ENCODE data around the gene CD22. TPM values are rescaled to one million over a fixed set of nuclear protein-coding genes. Genes with fewer than 3 reads are reported as not detected.

Gene CD22
- total and polyA plus RNA-seq, 10 of the 15 experiments (the other 5 are each of a cell fraction or from before 2014, with no cell fraction given) = 23.0 to 344 (median 181) TPM

- ATAC-seq (no peak), DNase-seq (ENCODE audit: low read depth, low spot score) (no peak), FAIRE-seq (no peak)
- H3K9ac ChIP-seq (ENCODE audit: control insufficient read depth, insufficient read depth, low read length) = no peak overlapping the region
- peaks cover 26% of the 10 kb centered on the region for H3K4me1 ChIP-seq (ENCODE audit: control insufficient read depth, insufficient read depth, low read length)
- H4K20me1 ChIP-seq (ENCODE audit: control insufficient read depth, insufficient read depth) = no peaks in the 10 kb centered on the region
- H2AFZ ChIP-seq (ENCODE audit: control insufficient read depth, low read depth, low read length) = no peak overlapping the region
- in situ Hi-C loops (cut with MboI) (no loop called here), intact Hi-C loops (cut with micrococcal nuclease; ENCODE audit: unreplicated experiment) (no loop called here)
- no peak overlapping the region for H3K4me3 ChIP-seq
- CTCF ChIA-PET = no interaction called here
- 61% methylated on average over 7 of the region's 7 CpGs for WGBS (ENCODE audit: insufficient coverage, insufficient replicate concordance, low lambda C conversion rate, missing lambda C conversion rate)
- H3K27ac ChIP-seq (ENCODE audit: control insufficient read depth, insufficient read depth) = no peak overlapping the region
- no peak for TF ChIP-seq SMAD5 (IDR thresholded peaks at IDR 0.05; ENCODE audit: low read depth)
- TF ChIP-seq TARDBP (IDR thresholded peaks at IDR 0.05; ENCODE audit: borderline replicate concordance) = no peak
- no peak for TF ChIP-seq JUNB (IDR thresholded peaks at IDR 0.05)
- no peak for TF ChIP-seq NRF1 (conservative IDR thresholded peaks at IDR 0.05; ENCODE audit: low read depth, low read length)
- TF ChIP-seq NR2C2 (IDR thresholded peaks at IDR 0.05; ENCODE audit: borderline replicate concordance, control insufficient read depth, insufficient read length, low read depth) = no peak
- no peak for TF ChIP-seq NR2C1 (IDR thresholded peaks at IDR 0.05)
- no peak for TF ChIP-seq GATAD2B (conservative IDR thresholded peaks at IDR 0.05; ENCODE audit: low read depth)
- no peak for TF ChIP-seq CTCF (IDR thresholded peaks at IDR 0.05 in 2 of 3, conservative IDR thresholded peaks at IDR 0.05 in 1 of 3; ENCODE audit: control insufficient read depth in 2 of 3, extremely low read depth in 1 of 3, insufficient read depth in 1 of 3, low read depth in 3 of 3, low read length in 3 of 3)
- no peak for TF ChIP-seq SIN3A (IDR thresholded peaks at IDR 0.05; ENCODE audit: low read depth, low read length)
- TF ChIP-seq MTA3 (IDR thresholded peaks at IDR 0.05; ENCODE audit: borderline replicate concordance, low read length) = no peak
- H3K79me2 ChIP-seq (ENCODE audit: control insufficient read depth, insufficient read depth, low read length) = no peaks in the 10 kb centered on the region
- H3K9me3 ChIP-seq (replicated peaks; ENCODE audit: control insufficient read depth, insufficient read depth, low read length) = no peaks in the 10 kb centered on the region
- H3K4me2 ChIP-seq (ENCODE audit: control insufficient read depth, insufficient read depth) = no peak overlapping the region
- SMC1A ChIA-PET (ENCODE audit: uncharacterized antibody, unreplicated experiment) = no interaction called here
- no TSS peak for BruUV-seq (replicated peaks)
- RAD21 ChIA-PET (ENCODE audit: unreplicated experiment) = no interaction called here
- H3K27me3 ChIP-seq (replicated peaks in 1 of 2; ENCODE audit: control insufficient read depth in 2 of 2, insufficient read depth in 2 of 2, low read length in 1 of 2) = no peaks in the 10 kb centered on the region; a peak in 1 of 4 replicates
- H3K36me3 ChIP-seq (ENCODE audit: control insufficient read depth in 2 of 2, insufficient read depth in 2 of 2, low read length in 1 of 2) = no peaks in the 10 kb centered on the region
- POLR2A ChIA-PET = no interaction called here
These were observed 35.6 kb upstream of the CD22 start for GRCh38 chr19:35293363-35293739.
